Epithelial cell of proximal tubule (primary cell): ENCODE results near the gene ADCY9. TPM values are rescaled to one million over a fixed set of nuclear protein-coding genes. Genes with fewer than 3 reads are reported as not detected.

Experiments used
- DNase-seq: peaks from one replicate; pipeline ENCODE4 v3.0.0-alpha.2; 2011; ENCODE audit warnings: low read depth
- H3K4me3 ChIP-seq: 2 replicates; pipeline ENCODE4 v1.5.1; 2011; ENCODE audit warnings: low read depth, mild to moderate bottlenecking, low read length
- CTCF ChIP-seq: conservative IDR thresholded peaks from 2 replicates; pipeline ENCODE4 v1.5.1; 2012; ENCODE audit warnings: low read depth, mild to moderate bottlenecking, low read length
- total RNA-seq: library from RNA; depleted of rRNA; stranded (reverse); fragments of >200 nt; gene quantifications from 2 replicates; pipeline ENCODE4 v1.2.3, GENCODE V29; 2015

Gene ADCY9
- total RNA-seq, 1 donor from 2014 or later = 6.8 TPM

GRCh38 chr16:4152267-4152666, 36.0 kb upstream of the ADCY9 start:
- no peak overlapping the region for H3K4me3 ChIP-seq
- no peak for DNase-seq
- TF ChIP-seq CTCF = no peak

GRCh38 chr16:4147236-4147635, 31.0 kb upstream of the ADCY9 start:
- no peak for DNase-seq
- TF ChIP-seq CTCF = no peak
- no peak overlapping the region for H3K4me3 ChIP-seq

GRCh38 chr16:4142268-4142667, 26.0 kb upstream of the ADCY9 start:
- no peak for TF ChIP-seq CTCF
- DNase-seq = no peak
- no peak overlapping the region for H3K4me3 ChIP-seq

- H3K4me3 ChIP-seq = no peak overlapping the region
- DNase-seq = no peak
- TF ChIP-seq CTCF = no peak
Observed at GRCh38 chr16:4141604-4142003, 25.4 kb upstream of the ADCY9 start.

- no peak overlapping the region for H3K4me3 ChIP-seq
- TF ChIP-seq CTCF = no peak
- no peak for DNase-seq
Observed at GRCh38 chr16:4140652-4141051, 24.4 kb upstream of the ADCY9 start.

- DNase-seq = no peak
- no peak overlapping the region for H3K4me3 ChIP-seq
- no peak for TF ChIP-seq CTCF
Observed at GRCh38 chr16:4139968-4140367, 23.7 kb upstream of the ADCY9 start.

- no peak for DNase-seq
Observed at GRCh38 chr16:4138713-4139112, 22.5 kb upstream of the ADCY9 start.

More at GRCh38 chr16:4138713-4139112, 22.5 kb upstream of the ADCY9 start:
- H3K4me3 ChIP-seq = no peak overlapping the region
- no peak for TF ChIP-seq CTCF
